Hepatocyte (in vitro differentiated cells): ENCODE data around the gene ENTR1. TPM values are rescaled to one million over a fixed set of nuclear protein-coding genes. Genes with fewer than 3 reads are reported as not detected.

Experiments
- DNase-seq: peaks from one replicate; pipeline ENCODE4 v3.0.0-alpha.2; 2016; ENCODE audit warnings: low spot score
- H2AFZ ChIP-seq: fragments of 200-600 bp; sonication (generic); 2 replicates; pipeline ENCODE4 v1.6.0; 2016; ENCODE audit warnings: antibody characterized with exemption, mild to moderate bottlenecking
- H3K27ac ChIP-seq: fragments of 200-600 bp; sonication (generic); 2 replicates; pipeline ENCODE4 v1.5.1; 2016; ENCODE audit warnings: mild to moderate bottlenecking
- H3K27me3 ChIP-seq: fragments of 200-600 bp; sonication (generic); 2 replicates; pipeline ENCODE4 v1.6.1; 2016
- H3K36me3 ChIP-seq: fragments of 200-600 bp; sonication (generic); replicated peaks from 2 replicates; pipeline ENCODE4 v1.5.1; 2016; ENCODE audit warnings: low read depth; ENCODE audit not compliant: insufficient read depth
- H3K4me1 ChIP-seq: fragments of 200-600 bp; sonication (generic); 2 replicates; pipeline ENCODE4 v1.5.1; 2016; ENCODE audit warnings: mild to moderate bottlenecking, moderate library complexity; ENCODE audit not compliant: insufficient read depth
- H3K4me2 ChIP-seq: fragments of 200-600 bp; sonication (generic); 2 replicates; pipeline ENCODE4 v1.6.0; 2016
- H3K4me3 ChIP-seq: fragments of 200-600 bp; sonication (generic); 2 replicates; pipeline ENCODE4 v1.5.1; 2016; ENCODE audit warnings: mild to moderate bottlenecking
- H3K79me2 ChIP-seq: fragments of 200-600 bp; sonication (generic); 2 replicates; pipeline ENCODE4 v1.6.0; 2017; ENCODE audit warnings: mild to moderate bottlenecking
- H3K9me2 ChIP-seq: fragments of 200-600 bp; sonication (generic); replicated peaks from 2 replicates; pipeline ENCODE4 v1.6.0; 2017; ENCODE audit warnings: mild to moderate bottlenecking; ENCODE audit not compliant: insufficient read depth
- H3K9me3 ChIP-seq: fragments of 200-600 bp; sonication (generic); 2 replicates; pipeline ENCODE4 v1.5.1; 2016; ENCODE audit warnings: low read depth, mild to moderate bottlenecking
- H4K20me1 ChIP-seq: fragments of 200-600 bp; sonication (generic); 2 replicates; pipeline ENCODE4 v1.6.0; 2016; ENCODE audit warnings: mild to moderate bottlenecking; ENCODE audit not compliant: insufficient read depth, poor library complexity, severe bottlenecking
- CTCF ChIP-seq: fragments of 200-600 bp; sonication (generic); IDR thresholded peaks from 2 replicates; pipeline ENCODE4 v1.5.1; 2016; ENCODE audit warnings: antibody characterized with exemption, mild to moderate bottlenecking; ENCODE audit not compliant: poor library complexity
- EZH2 ChIP-seq: fragments of 200-600 bp; sonication (generic); IDR thresholded peaks from 2 replicates; pipeline ENCODE4 v1.6.1; 2016; ENCODE audit warnings: antibody characterized with exemption, mild to moderate bottlenecking, borderline replicate concordance
- EZH2phosphoT487 ChIP-seq: fragments of 200-600 bp; sonication (generic); IDR thresholded peaks from one replicate; pipeline ENCODE4 v1.6.1; 2018; ENCODE audit warnings: antibody characterized with exemption, mild to moderate bottlenecking, low read depth, moderate library complexity; ENCODE audit not compliant: unreplicated experiment, severe bottlenecking
- WGBS: methylation state at CpG from one replicate; pipeline ENCODE4 v1.1.6; 2016; ENCODE audit warnings: low lambda C conversion rate; ENCODE audit errors: missing lambda C conversion rate; 5-methylcytosine and 5-hydroxymethylcytosine counted together
- polyA plus RNA-seq: library from polyadenylated mRNA; unstranded; fragments of >200 nt; fragmentation: Nextera tagmentation; extraction: Ambion mirVana; gene quantifications from 2 replicates; pipeline ENCODE4 v1.2.1, GENCODE V29; 2016
- total RNA-seq: library from RNA; depleted of rRNA; stranded (reverse); fragments of >200 nt; gene quantifications from 2 replicates; pipeline ENCODE4 v1.2.3, GENCODE V29; 2014

The ENTR1 gene
- total and polyA plus RNA-seq, 2 experiments from 2014 or later: 33.5 to 50.1 TPM

- Histone ChIP-seq H3K4me1 (peaks cover 11% of the 10 kb centered on the region), H3K9me2 (no peaks in the 10 kb centered on the region), H3K79me2 (peaks cover 27% of the 10 kb centered on the region), H3K27me3 (no peaks in the 10 kb centered on the region), H3K27ac (no peak overlapping the region), H3K36me3 (no peaks in the 10 kb centered on the region), H3K9me3 (no peaks in the 10 kb centered on the region), H4K20me1 (no peaks in the 10 kb centered on the region), H3K4me2 (no peak overlapping the region), H2AFZ (no peak overlapping the region), H3K4me3 (no peak overlapping the region)
- no peak for DNase-seq
- no CpG with 5 or more reads among the region's 6 CpGs for WGBS
- no peak for TF ChIP-seq CTCF
- TF ChIP-seq EZH2: no peak
- TF ChIP-seq EZH2phosphoT487: no peak
Measured at GRCh38 chr9:136397643-136398042, 12.8 kb downstream of the ENTR1 start.

- TF ChIP-seq EZH2phosphoT487: no peak
- TF ChIP-seq CTCF: no peak
- TF ChIP-seq EZH2: no peak
- H3K27ac ChIP-seq: no peak overlapping the region
- 88% methylated on average over 4 of the region's 4 CpGs for WGBS
Measured at GRCh38 chr9:136396219-136396515, 14.2 kb downstream of the ENTR1 start.

GRCh38 chr9:136395345-136396218 lies 14.8 kb downstream of the ENTR1 start:
- no peak for DNase-seq
- WGBS: 95% methylated on average over 23 of the region's 26 CpGs
- Histone ChIP-seq H3K4me1 (peaks cover 11% of the 10 kb centered on the region), H3K9me2 (no peaks in the 10 kb centered on the region), H3K27ac (no peak overlapping the region), H4K20me1 (no peaks in the 10 kb centered on the region), H3K36me3 (no peaks in the 10 kb centered on the region), H3K4me3 (no peak overlapping the region), H3K9me3 (no peaks in the 10 kb centered on the region), H2AFZ (no peak overlapping the region), H3K27me3 (no peaks in the 10 kb centered on the region), H3K4me2 (no peak overlapping the region), H3K79me2 (peaks cover 27% of the 10 kb centered on the region)
- TF ChIP-seq CTCF (no peak), EZH2phosphoT487 (no peak), EZH2 (no peak)

More at GRCh38 chr9:136396219-136396515, 14.2 kb downstream of the ENTR1 start:
- Histone ChIP-seq H3K27me3 (no peaks in the 10 kb centered on the region), H3K79me2 (peaks cover 27% of the 10 kb centered on the region), H3K36me3 (no peaks in the 10 kb centered on the region), H4K20me1 (no peaks in the 10 kb centered on the region), H3K4me3 (no peak overlapping the region), H3K9me3 (no peaks in the 10 kb centered on the region), H2AFZ (no peak overlapping the region), H3K4me1 (peaks cover 11% of the 10 kb centered on the region), H3K4me2 (no peak overlapping the region), H3K9me2 (no peaks in the 10 kb centered on the region)
- DNase-seq: no peak
